WTC11 (cell line): ENCODE data around the gene PABPN1. TPM values are rescaled to one million over a fixed set of nuclear protein-coding genes. Genes with fewer than 3 reads are reported as not detected.

ENCODE experiments used
- ARID4B ChIP-seq: sonication (generic); formaldehyde crosslinking; IDR thresholded peaks from 2 replicates; pipeline ENCODE4 v1.8.0; 2023; ENCODE audit warnings: missing genetic modification reagents, mild to moderate bottlenecking, borderline replicate concordance
- CREB1 ChIP-seq: sonication (generic); formaldehyde crosslinking; IDR thresholded peaks from 2 replicates; pipeline ENCODE4 v1.8.0; 2023; ENCODE audit warnings: mild to moderate bottlenecking, missing genetic modification reagents
- EMX1 ChIP-seq: fragments of 250-450 bp; sonication (Bioruptor Pico); IDR thresholded peaks from 2 replicates; pipeline ENCODE4 v1.8.0; 2021; ENCODE audit warnings: mild to moderate bottlenecking
- GRHL2 ChIP-seq: fragments of 250-450 bp; sonication (Bioruptor Pico); IDR thresholded peaks from 2 replicates; pipeline ENCODE4 v1.8.0; 2022; ENCODE audit warnings: mild to moderate bottlenecking, moderate library complexity; ENCODE audit not compliant: insufficient replicate concordance, severe bottlenecking
- HMGA2 ChIP-seq: fragments of 250-450 bp; sonication (Bioruptor Pico); IDR thresholded peaks from 2 replicates; pipeline ENCODE4 v1.4.0; 2021; ENCODE audit warnings: mild to moderate bottlenecking, moderate library complexity
- IRF2 ChIP-seq: sonication (generic); formaldehyde crosslinking; IDR thresholded peaks from 2 replicates; pipeline ENCODE4 v1.8.0; 2022; ENCODE audit warnings: low read depth, missing genetic modification reagents, borderline replicate concordance
- MYBL2 ChIP-seq: sonication (generic); formaldehyde crosslinking; IDR thresholded peaks from 2 replicates; pipeline ENCODE4 v1.8.1; 2023; ENCODE audit warnings: mild to moderate bottlenecking, moderate library complexity, missing genetic modification reagents
- NFATC4 ChIP-seq: fragments of 250-450 bp; sonication (Bioruptor Pico); IDR thresholded peaks from 2 replicates; pipeline ENCODE4 v1.9.0; 2021; ENCODE audit warnings: mild to moderate bottlenecking
- NFE2L1 ChIP-seq: sonication (generic); formaldehyde crosslinking; IDR thresholded peaks from 2 replicates; pipeline ENCODE4 v1.8.1; 2023; ENCODE audit warnings: missing genetic modification reagents
- PRDM15 ChIP-seq: sonication (generic); formaldehyde crosslinking; IDR thresholded peaks from 2 replicates; pipeline ENCODE4 v1.8.0; 2022; ENCODE audit warnings: missing genetic modification reagents
- RORB ChIP-seq: fragments of 250-450 bp; sonication (Bioruptor Pico); IDR thresholded peaks from 2 replicates; pipeline ENCODE4 v1.9.0; 2021; ENCODE audit warnings: mild to moderate bottlenecking
- SMAD4 ChIP-seq: sonication (generic); formaldehyde crosslinking; IDR thresholded peaks from 2 replicates; pipeline ENCODE4 v1.8.0; 2022; ENCODE audit warnings: mild to moderate bottlenecking, missing genetic modification reagents
- SP1 ChIP-seq: sonication (generic); formaldehyde crosslinking; conservative IDR thresholded peaks from 2 replicates; pipeline ENCODE4 v1.8.1; 2022; ENCODE audit warnings: missing genetic modification reagents
- TEAD1 ChIP-seq: sonication (generic); formaldehyde crosslinking; IDR thresholded peaks from 2 replicates; pipeline ENCODE4 v1.8.0; 2022; ENCODE audit warnings: mild to moderate bottlenecking, missing genetic modification reagents
- TP53 ChIP-seq: sonication (generic); formaldehyde crosslinking; IDR thresholded peaks from 2 replicates; pipeline ENCODE4 v1.8.1; 2023; ENCODE audit warnings: mild to moderate bottlenecking, missing genetic modification reagents
- USF2 ChIP-seq: sonication (generic); formaldehyde crosslinking; IDR thresholded peaks from 2 replicates; pipeline ENCODE4 v1.8.1; 2023; ENCODE audit warnings: mild to moderate bottlenecking, missing genetic modification reagents, moderate library complexity
- ZNF121 ChIP-seq: sonication (generic); formaldehyde crosslinking; IDR thresholded peaks from 2 replicates; pipeline ENCODE4 v1.8.0; 2023; ENCODE audit warnings: missing genetic modification reagents
- ZNF219 ChIP-seq: sonication (generic); formaldehyde crosslinking; IDR thresholded peaks from 2 replicates; pipeline ENCODE4 v1.8.0; 2023; ENCODE audit warnings: missing genetic modification reagents, mild to moderate bottlenecking, borderline replicate concordance
- ZNF423 ChIP-seq: fragments of 250-450 bp; sonication (Bioruptor Pico); IDR thresholded peaks from 2 replicates; pipeline ENCODE4 v2.1.2; 2022; ENCODE audit warnings: mild to moderate bottlenecking, moderate library complexity
- ZNF671 ChIP-seq: fragments of 250-450 bp; sonication (Bioruptor Pico); IDR thresholded peaks from 2 replicates; pipeline ENCODE4 v1.8.0; 2021; ENCODE audit warnings: mild to moderate bottlenecking
- total RNA-seq: library from RNA; stranded (reverse); gene quantifications from 3 replicates; pipeline ENCODE4 v1.2.3, GENCODE V29; 2021
- TF ChIP-seq, protein P1 (sequence below): sonication (generic); formaldehyde crosslinking; conservative IDR thresholded peaks from 2 replicates; pipeline ENCODE4 v1.8.1; 2022; ENCODE audit warnings: mild to moderate bottlenecking, missing genetic modification reagents
- TF ChIP-seq, protein P2 (sequence below): sonication (generic); formaldehyde crosslinking; conservative IDR thresholded peaks from 2 replicates; pipeline ENCODE4 v1.8.1; 2023; ENCODE audit warnings: mild to moderate bottlenecking, low read depth, missing genetic modification reagents, moderate library complexity
- TF ChIP-seq, protein P3 (sequence below): sonication (generic); formaldehyde crosslinking; IDR thresholded peaks from 2 replicates; pipeline ENCODE4 v1.8.1; 2022; ENCODE audit warnings: mild to moderate bottlenecking, moderate library complexity, missing genetic modification reagents
- TF ChIP-seq, protein P4 (sequence below): sonication (generic); formaldehyde crosslinking; IDR thresholded peaks from 2 replicates; pipeline ENCODE4 v1.8.0; 2022; ENCODE audit warnings: mild to moderate bottlenecking, missing genetic modification reagents

PABPN1 gene
- total RNA-seq, 1 experiment from 2014 or later, result 321 TPM

- no peak for TF ChIP-seq RORB
- no peak for TF ChIP-seq ZNF423 (CRISPR knock-in tag)
- TF ChIP-seq, protein P1, sequence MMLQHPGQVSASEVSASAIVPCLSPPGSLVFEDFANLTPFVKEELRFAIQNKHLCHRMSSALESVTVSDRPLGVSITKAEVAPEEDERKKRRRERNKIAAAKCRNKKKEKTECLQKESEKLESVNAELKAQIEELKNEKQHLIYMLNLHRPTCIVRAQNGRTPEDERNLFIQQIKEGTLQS (CRISPR knock-in tag), result no peak
- no peak for TF ChIP-seq NFATC4 (CRISPR knock-in tag)
- no peak for TF ChIP-seq EMX1
- no peak for TF ChIP-seq GRHL2 (CRISPR knock-in tag)
- TF ChIP-seq SMAD4 (CRISPR knock-in tag), result no peak
- TF ChIP-seq TP53, result no peak
- TF ChIP-seq HMGA2 (CRISPR knock-in tag), result no peak
- TF ChIP-seq, protein P2, sequence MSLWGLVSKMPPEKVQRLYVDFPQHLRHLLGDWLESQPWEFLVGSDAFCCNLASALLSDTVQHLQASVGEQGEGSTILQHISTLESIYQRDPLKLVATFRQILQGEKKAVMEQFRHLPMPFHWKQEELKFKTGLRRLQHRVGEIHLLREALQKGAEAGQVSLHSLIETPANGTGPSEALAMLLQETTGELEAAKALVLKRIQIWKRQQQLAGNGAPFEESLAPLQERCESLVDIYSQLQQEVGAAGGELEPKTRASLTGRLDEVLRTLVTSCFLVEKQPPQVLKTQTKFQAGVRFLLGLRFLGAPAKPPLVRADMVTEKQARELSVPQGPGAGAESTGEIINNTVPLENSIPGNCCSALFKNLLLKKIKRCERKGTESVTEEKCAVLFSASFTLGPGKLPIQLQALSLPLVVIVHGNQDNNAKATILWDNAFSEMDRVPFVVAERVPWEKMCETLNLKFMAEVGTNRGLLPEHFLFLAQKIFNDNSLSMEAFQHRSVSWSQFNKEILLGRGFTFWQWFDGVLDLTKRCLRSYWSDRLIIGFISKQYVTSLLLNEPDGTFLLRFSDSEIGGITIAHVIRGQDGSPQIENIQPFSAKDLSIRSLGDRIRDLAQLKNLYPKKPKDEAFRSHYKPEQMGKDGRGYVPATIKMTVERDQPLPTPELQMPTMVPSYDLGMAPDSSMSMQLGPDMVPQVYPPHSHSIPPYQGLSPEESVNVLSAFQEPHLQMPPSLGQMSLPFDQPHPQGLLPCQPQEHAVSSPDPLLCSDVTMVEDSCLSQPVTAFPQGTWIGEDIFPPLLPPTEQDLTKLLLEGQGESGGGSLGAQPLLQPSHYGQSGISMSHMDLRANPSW (CRISPR knock-in tag), result no peak
- TF ChIP-seq PRDM15 (CRISPR knock-in tag), result no peak
- no peak for TF ChIP-seq CREB1 (CRISPR knock-in tag)
- 0 out of 2 replicates have a peak, but pooled peaks have one; percentile 27 for TF ChIP-seq TEAD1
- peak; percentile 95 for TF ChIP-seq USF2 (CRISPR knock-in tag)
- no peak for TF ChIP-seq ZNF121
- TF ChIP-seq, protein P3, sequence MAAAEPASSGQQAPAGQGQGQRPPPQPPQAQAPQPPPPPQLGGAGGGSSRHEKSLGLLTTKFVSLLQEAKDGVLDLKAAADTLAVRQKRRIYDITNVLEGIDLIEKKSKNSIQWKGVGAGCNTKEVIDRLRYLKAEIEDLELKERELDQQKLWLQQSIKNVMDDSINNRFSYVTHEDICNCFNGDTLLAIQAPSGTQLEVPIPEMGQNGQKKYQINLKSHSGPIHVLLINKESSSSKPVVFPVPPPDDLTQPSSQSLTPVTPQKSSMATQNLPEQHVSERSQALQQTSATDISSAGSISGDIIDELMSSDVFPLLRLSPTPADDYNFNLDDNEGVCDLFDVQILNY (CRISPR knock-in tag), result no peak
- TF ChIP-seq NFE2L1 (CRISPR knock-in tag), result 0 out of 2 replicates have a peak, but pooled peaks have one; percentile 27
- TF ChIP-seq SP1 (CRISPR knock-in tag), result peak; percentile 69
- peak; percentile 60; the same call in 1 of the 2 replicates for TF ChIP-seq MYBL2 (CRISPR knock-in tag)
- no peak for TF ChIP-seq IRF2 (CRISPR knock-in tag)
- no peak for TF ChIP-seq ZNF671 (CRISPR knock-in tag)
- TF ChIP-seq ZNF219 (CRISPR knock-in tag), result no peak
- no peak for TF ChIP-seq ARID4B
- TF ChIP-seq, protein P4, sequence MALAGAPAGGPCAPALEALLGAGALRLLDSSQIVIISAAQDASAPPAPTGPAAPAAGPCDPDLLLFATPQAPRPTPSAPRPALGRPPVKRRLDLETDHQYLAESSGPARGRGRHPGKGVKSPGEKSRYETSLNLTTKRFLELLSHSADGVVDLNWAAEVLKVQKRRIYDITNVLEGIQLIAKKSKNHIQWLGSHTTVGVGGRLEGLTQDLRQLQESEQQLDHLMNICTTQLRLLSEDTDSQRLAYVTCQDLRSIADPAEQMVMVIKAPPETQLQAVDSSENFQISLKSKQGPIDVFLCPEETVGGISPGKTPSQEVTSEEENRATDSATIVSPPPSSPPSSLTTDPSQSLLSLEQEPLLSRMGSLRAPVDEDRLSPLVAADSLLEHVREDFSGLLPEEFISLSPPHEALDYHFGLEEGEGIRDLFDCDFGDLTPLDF (CRISPR knock-in tag), result no peak
These were observed at the start of gene PABPN1 (continued) for GRCh38 chr14:23320584-23321571.
